ENCODE results near the gene CTU2.

CTU2 gene

GRCh38 chr16:88743693-88744576 is 37.6 kb downstream of the CTU2 start:
- DNase-seq (ENCODE audit: low read depth in 2 of 2): peak; percentile 58 to 69

- no peak for DNase-seq (ENCODE audit: low read depth in 2 of 2)
Observed at GRCh38 chr16:88744577-88745521, 38.5 kb downstream of the CTU2 start.

GRCh38 chr16:88746506-88746905 is 40.2 kb downstream of the CTU2 start:
- DNase-seq (ENCODE audit: low read depth in 2 of 2): no peak

GRCh38 chr16:88747588-88748301 is 41.4 kb downstream of the CTU2 start:
- no peak for DNase-seq (ENCODE audit: low read depth in 2 of 2)

GRCh38 chr16:88748364-88748763 is 42.1 kb downstream of the CTU2 start:
- no peak for DNase-seq (ENCODE audit: low read depth in 2 of 2)

GRCh38 chr16:88749358-88749757 is 43.1 kb downstream of the CTU2 start:
- no peak for DNase-seq (ENCODE audit: low read depth in 2 of 2)

GRCh38 chr16:88750854-88751253 is 44.6 kb downstream of the CTU2 start:
- DNase-seq (ENCODE audit: low read depth in 2 of 2): no peak

GRCh38 chr16:88752386-88753002 is 46.2 kb downstream of the CTU2 start:
- no peak for DNase-seq (ENCODE audit: low read depth in 2 of 2)

GRCh38 chr16:88753191-88753590 is 46.9 kb downstream of the CTU2 start:
- no peak for DNase-seq (ENCODE audit: low read depth in 2 of 2)

- DNase-seq (ENCODE audit: low read depth in 2 of 2): no peak
Observed at GRCh38 chr16:88753602-88754001, 47.3 kb downstream of the CTU2 start.

- DNase-seq (ENCODE audit: low read depth in 2 of 2): no peak
Observed at GRCh38 chr16:88754109-88754911, 48.0 kb downstream of the CTU2 start.

- DNase-seq (ENCODE audit: low read depth in 2 of 2): no peak
Observed at GRCh38 chr16:88754912-88755744, 48.8 kb downstream of the CTU2 start.

- no peak for DNase-seq (ENCODE audit: low read depth in 2 of 2)
Observed at GRCh38 chr16:88755745-88756443, 49.6 kb downstream of the CTU2 start.

- no peak for DNase-seq (ENCODE audit: low read depth in 2 of 2)
Observed at GRCh38 chr16:88758227-88758943, 52.1 kb downstream of the CTU2 start.

- no peak for DNase-seq (ENCODE audit: low read depth in 2 of 2)
Observed at GRCh38 chr16:88758944-88759244, 52.6 kb downstream of the CTU2 start.

- DNase-seq (ENCODE audit: low read depth in 2 of 2): no peak
Observed at GRCh38 chr16:88759245-88759975, 53.1 kb downstream of the CTU2 start.

- no peak for DNase-seq (ENCODE audit: low read depth in 2 of 2)
Observed at GRCh38 chr16:88759976-88760350, 53.7 kb downstream of the CTU2 start.
